OCI-LY3 (cell line): ENCODE measurements around the gene COBL.

ENCODE experiments used
- H2AFZ ChIP-seq: fragments of 200-600, 300-600 bp; shearing (Covaris generic); 2 replicates; pipeline ENCODE4 v1.6.0; 2014; ENCODE audit warnings: antibody characterized with exemption, low read depth, low read length
- H3K27ac ChIP-seq: fragments of 200-600, 300-600 bp; sonication (generic); 2 replicates; pipeline ENCODE4 v1.5.1; 2014; ENCODE audit warnings: mild to moderate bottlenecking, low read length, moderate library complexity, mixed read lengths
- H3K27me3 ChIP-seq: fragments of 200-600, 300-600 bp; sonication (generic); 2 replicates; pipeline ENCODE4 v1.6.1; 2014; ENCODE audit warnings: low read depth, low read length, mixed read lengths
- H3K36me3 ChIP-seq: fragments of 200-600, 300-600 bp; sonication (generic); replicated peaks from 2 replicates; pipeline ENCODE3; 2014; ENCODE audit warnings: low read depth, low read length, mixed read lengths
- H3K4me1 ChIP-seq: fragments of 300-600, 200-600 bp; sonication (generic); 2 replicates; pipeline ENCODE4 v1.6.1; 2014; ENCODE audit warnings: low read length, mixed read lengths
- H3K4me2 ChIP-seq: fragments of 200-600, 300-600 bp; sonication (generic); 2 replicates; pipeline ENCODE4 v1.6.1; 2014; ENCODE audit warnings: low read length, mixed read lengths
- H3K4me3 ChIP-seq: fragments of 300-600, 200-600 bp; sonication (generic); 2 replicates; pipeline ENCODE4 v1.5.1; 2014; ENCODE audit warnings: antibody characterized with exemption, mild to moderate bottlenecking, low read length, moderate library complexity
- H3K79me2 ChIP-seq: fragments of 300-600, 200-600 bp; shearing (Covaris generic); 2 replicates; pipeline ENCODE4 v1.6.1; 2014; ENCODE audit warnings: mild to moderate bottlenecking, low read length, mixed read lengths
- H3K9ac ChIP-seq: fragments of 300-600, 200-600 bp; shearing (Covaris generic); 2 replicates; pipeline ENCODE4 v1.6.0; 2014; ENCODE audit warnings: mild to moderate bottlenecking, low read length, moderate library complexity
- H3K9me3 ChIP-seq: fragments of 200-600, 300-600 bp; shearing (Covaris generic); 2 replicates; pipeline ENCODE4 v1.6.1; 2014; ENCODE audit warnings: low read length, mixed read lengths; ENCODE audit not compliant: insufficient read depth
- H4K20me1 ChIP-seq: fragments of 200-600, 300-600 bp; sonication (generic); 2 replicates; pipeline ENCODE4 v1.6.1; 2016; ENCODE audit warnings: low read length, mixed read lengths; ENCODE audit not compliant: insufficient read depth
- CTCF ChIP-seq: fragments of 200-600, 300-600 bp; sonication (generic); IDR thresholded peaks from 2 replicates; pipeline ENCODE4 v1.5.1; 2014; ENCODE audit warnings: antibody characterized with exemption, low read length, low read depth
- EZH2phosphoT487 ChIP-seq: fragments of 200-600 bp; shearing (Covaris generic); IDR thresholded peaks from 2 replicates; pipeline ENCODE4 v1.6.1; 2018; ENCODE audit warnings: antibody characterized with exemption, mixed run types, low read depth

Gene COBL

GRCh38 chr7:51344406-51345138, 28.0 kb upstream of the COBL start:
- H3K27me3 ChIP-seq = peaks cover 10% of the 10 kb centered on the region; the same call in 1 of the 2 replicates
- H3K4me2 ChIP-seq = no peak overlapping the region
- H3K4me1 ChIP-seq = no peaks in the 10 kb centered on the region
- H3K36me3 ChIP-seq = no peaks in the 10 kb centered on the region
- H2AFZ ChIP-seq = no peak overlapping the region
- H3K79me2 ChIP-seq = no peaks in the 10 kb centered on the region
- TF ChIP-seq EZH2phosphoT487 (no peak), CTCF (no peak)
- no peak overlapping the region for H3K9ac ChIP-seq
- H4K20me1 ChIP-seq = no peaks in the 10 kb centered on the region
- H3K9me3 ChIP-seq = no peaks in the 10 kb centered on the region
- H3K4me3 ChIP-seq = no peak overlapping the region
- no peak overlapping the region for H3K27ac ChIP-seq

- H3K4me2 ChIP-seq = no peak overlapping the region
- H3K9ac ChIP-seq = no peak overlapping the region
- H3K27me3 ChIP-seq = peaks cover 6% of the 10 kb centered on the region; the same call in 1 of the 2 replicates
- H2AFZ ChIP-seq = no peak overlapping the region
- H3K4me3 ChIP-seq = no peak overlapping the region
- H4K20me1 ChIP-seq = no peaks in the 10 kb centered on the region
- no peak overlapping the region for H3K27ac ChIP-seq
- no peaks in the 10 kb centered on the region for H3K36me3 ChIP-seq
- H3K9me3 ChIP-seq = no peaks in the 10 kb centered on the region
- TF ChIP-seq CTCF (no peak), EZH2phosphoT487 (no peak)
- no peaks in the 10 kb centered on the region for H3K79me2 ChIP-seq
- H3K4me1 ChIP-seq = no peaks in the 10 kb centered on the region
Measured at GRCh38 chr7:51340936-51341335, 24.3 kb upstream of the COBL start.

GRCh38 chr7:51340029-51340838, 23.6 kb upstream of the COBL start:
- TF ChIP-seq CTCF (no peak), EZH2phosphoT487 (no peak)
- H3K9ac ChIP-seq = no peak overlapping the region
- no peaks in the 10 kb centered on the region for H3K36me3 ChIP-seq
- H3K4me3 ChIP-seq = no peak overlapping the region
- H3K4me1 ChIP-seq = no peaks in the 10 kb centered on the region
- H3K27me3 ChIP-seq = no peaks in the 10 kb centered on the region
- H3K79me2 ChIP-seq = no peaks in the 10 kb centered on the region
- no peak overlapping the region for H3K4me2 ChIP-seq
- no peak overlapping the region for H3K27ac ChIP-seq
- H3K9me3 ChIP-seq = no peaks in the 10 kb centered on the region
- no peak overlapping the region for H2AFZ ChIP-seq
- H4K20me1 ChIP-seq = no peaks in the 10 kb centered on the region

GRCh38 chr7:51335057-51335456, 18.4 kb upstream of the COBL start:
- Histone ChIP-seq H3K27me3 (no peaks in the 10 kb centered on the region), H2AFZ (no peak overlapping the region), H3K27ac (no peak overlapping the region)

More at GRCh38 chr7:51335057-51335456, 18.4 kb upstream of the COBL start:
- no peak overlapping the region for H3K4me3 ChIP-seq
- H3K9me3 ChIP-seq = no peaks in the 10 kb centered on the region
- H3K9ac ChIP-seq = no peak overlapping the region
- no peaks in the 10 kb centered on the region for H3K79me2 ChIP-seq
- TF ChIP-seq CTCF (no peak), EZH2phosphoT487 (no peak)
- no peaks in the 10 kb centered on the region for H3K36me3 ChIP-seq
- no peaks in the 10 kb centered on the region for H4K20me1 ChIP-seq
- no peak overlapping the region for H3K4me2 ChIP-seq
- no peaks in the 10 kb centered on the region for H3K4me1 ChIP-seq
